NCI-H2081 (cell line): Measurements from ENCODE around the gene CSF1.

Experiments used
- DNase-seq, 2 experiments: peaks; one replicate each; lab custom pipeline; 2025; lab: John Stamatoyannopoulos, UW

CSF1 gene

DNA sequence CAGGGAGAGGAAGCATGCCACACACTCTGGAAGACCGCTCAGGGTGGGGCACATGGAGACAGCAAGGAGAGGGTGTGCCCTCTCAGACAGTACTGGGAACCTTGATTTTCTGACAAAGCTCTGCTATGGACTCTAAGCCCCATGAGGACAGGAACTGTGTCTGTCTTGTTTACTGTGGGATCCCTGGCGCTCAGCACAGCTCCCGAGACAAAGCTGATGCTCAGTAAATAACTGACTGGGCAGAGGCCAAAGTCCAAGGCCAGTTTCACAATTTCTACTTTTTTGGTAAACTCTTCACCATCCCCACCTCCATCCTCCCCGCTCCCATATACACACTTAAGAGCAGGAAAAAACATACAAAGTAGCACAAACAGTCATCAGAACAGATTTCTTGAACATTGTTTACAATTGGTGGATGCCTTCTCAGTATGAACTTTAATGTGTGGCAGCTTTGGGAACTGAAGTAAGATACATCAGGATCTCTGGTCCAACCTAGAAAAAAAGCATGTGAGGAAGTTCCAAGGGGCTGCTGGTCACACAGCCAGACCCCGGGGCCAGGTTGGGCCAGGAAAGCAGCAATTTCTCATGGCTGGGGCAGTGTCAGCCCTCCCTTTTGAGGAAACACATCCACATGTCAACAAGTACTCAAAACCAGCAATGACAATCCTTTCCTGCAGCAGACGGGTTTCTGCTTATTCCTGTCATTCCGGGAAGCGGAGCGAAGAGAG lies 68.3 kb downstream of the CSF1 start:
- no peak for DNase-seq

DNA sequence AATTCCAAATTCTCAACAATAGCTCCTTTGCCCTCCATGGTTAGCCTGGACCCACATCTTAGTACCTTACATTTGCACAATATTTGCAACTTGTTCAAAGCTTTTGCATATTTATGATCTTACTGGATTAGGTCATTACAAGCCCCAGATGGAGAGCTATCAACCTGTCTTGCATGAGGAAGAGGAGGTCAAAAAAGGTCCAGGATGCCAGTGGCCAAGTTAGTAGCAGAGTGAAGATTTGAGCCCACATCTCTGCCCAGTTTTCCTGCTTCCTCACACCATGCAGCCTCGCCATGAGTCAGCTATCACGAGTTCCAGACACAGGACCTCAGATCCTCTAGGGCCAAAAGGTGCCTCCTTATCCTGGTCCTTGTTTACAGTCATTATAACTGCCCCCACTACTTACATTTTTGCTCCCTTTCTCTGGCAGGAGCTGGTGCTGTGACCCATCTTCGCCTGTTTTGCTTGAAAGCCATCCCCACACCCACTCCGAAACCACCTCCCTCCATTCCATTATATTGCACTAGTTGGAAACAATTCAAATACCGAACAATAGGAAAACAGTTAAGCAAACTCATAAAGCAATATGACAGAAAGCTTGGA lies 68.9 kb downstream of the CSF1 start:
- no peak for DNase-seq
